GM19395 (cell line): Measurements from ENCODE around the gene FAM110D.

Source experiments
- ATAC-seq: cut with Tn5 transposase; IDR thresholded peaks from one replicate; pipeline ENCODE4 v1.9.1; 2021; ENCODE audit warnings: mild to moderate bottlenecking, moderate library complexity; ENCODE audit not compliant: unreplicated experiment

FAM110D gene

DNA sequence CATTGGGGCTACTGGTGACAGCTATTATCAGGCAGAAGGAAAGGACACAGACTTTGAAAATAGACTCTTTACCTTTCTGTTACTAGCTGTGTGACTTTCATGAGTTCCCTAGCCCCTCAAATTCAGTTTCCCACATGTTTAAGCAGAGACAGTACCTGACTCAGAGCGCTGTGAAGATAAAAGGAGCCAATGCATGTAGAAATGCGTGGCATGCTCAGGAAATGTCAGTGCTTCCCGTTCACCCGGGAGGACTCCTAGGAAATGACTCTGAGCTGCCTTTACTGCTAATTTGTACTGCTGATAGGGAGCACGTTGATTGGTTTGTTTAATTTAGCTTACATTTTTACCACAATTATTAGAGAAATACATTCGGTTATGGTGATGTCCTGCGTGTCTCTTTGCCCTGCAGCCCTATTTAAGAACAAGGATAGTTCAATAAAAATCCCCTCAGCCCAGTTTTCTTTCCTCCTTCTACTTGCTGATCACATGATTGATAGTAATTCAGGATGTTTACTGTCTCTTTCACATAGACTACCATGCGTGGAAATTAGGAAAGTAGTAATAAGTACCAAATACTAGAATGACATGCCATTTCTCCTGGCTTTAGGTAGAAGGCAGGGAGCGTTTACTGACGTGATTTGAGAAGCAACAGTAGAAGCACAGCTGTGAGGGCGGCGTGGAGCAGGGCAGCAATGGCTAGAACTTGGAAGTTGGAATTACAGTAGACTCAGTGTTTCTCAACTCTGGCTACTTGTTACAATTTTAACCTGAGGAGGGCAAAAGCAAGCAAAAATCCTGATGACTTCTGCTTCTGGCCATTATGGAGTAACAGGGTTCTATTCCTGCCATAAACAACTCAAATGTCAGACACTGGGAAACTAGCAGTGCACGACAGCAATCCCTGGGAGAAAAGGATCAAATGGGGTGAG lies 31.4 kb upstream of the FAM110D start:
- no peak for ATAC-seq

DNA sequence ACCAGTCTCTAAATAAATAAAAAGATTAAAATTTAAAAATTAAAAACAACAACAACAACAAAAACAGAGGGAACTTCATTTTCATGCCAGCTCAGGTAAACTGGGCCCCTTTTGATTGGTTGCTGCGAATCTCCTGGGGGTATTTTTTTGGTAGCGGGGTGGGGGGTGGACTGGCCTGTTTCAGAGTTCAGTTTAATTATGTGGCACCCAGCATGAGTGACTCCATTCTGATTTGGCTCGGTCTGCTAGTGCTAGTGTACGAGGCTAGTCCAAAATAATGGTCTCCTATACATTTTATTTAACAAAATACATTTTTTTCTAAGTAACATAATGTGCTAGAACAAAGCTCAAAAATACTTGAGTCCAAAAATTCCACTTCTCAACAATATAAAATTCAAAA lies 29.1 kb upstream of the FAM110D start:
- no peak for ATAC-seq

DNA sequence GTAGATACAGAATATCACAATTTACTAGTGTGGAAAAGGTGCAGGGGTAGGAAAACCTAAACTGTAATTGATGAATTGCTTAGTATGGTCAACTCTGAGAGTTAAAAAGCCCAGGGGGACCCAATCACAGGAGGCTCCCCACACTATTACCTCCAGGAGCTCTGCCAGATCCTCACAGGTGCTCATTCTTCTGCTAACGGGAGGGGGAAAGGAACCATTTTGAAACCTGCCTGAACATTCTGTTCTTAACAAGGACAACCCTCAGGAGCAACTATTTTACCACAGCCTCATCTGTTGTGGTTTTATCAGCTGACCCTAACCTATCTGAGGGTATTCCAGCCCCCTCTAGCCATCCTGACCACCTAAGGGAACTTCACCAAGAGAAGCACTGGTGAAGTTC lies 28.2 kb upstream of the FAM110D start:
- no peak for ATAC-seq

DNA sequence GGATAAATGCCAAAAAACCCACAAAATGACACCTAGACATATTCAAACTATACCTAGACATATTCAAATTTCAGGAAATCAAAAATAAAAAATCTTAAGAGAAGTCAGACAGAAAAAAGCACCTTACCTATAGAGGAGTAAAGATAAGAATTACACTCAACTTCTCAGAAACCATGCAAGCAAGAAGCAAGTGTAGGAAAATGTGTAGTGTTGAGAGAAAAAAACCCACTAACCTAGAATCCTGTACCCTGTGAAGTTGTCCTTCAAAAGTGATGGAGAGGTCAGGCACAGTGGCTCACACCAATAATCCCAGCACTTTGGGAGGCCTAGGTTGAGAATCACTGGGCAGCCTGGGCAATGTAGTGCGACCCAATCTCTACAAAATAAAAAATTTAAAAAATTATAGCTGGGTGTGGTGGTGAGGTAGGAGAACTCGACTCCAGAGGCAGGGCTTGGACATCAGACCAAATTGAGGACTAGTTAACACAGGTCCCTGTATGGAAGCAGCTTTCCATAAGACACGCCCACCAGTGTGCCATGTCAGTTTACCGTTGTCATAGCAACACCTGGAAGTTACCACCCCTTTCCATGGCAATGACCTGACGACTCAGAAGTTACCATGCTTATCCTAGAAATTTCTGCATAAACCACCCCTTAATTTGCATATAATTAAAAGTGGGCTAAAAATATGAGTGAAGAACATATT lies 26.6 kb upstream of the FAM110D start:
- no peak for ATAC-seq

DNA sequence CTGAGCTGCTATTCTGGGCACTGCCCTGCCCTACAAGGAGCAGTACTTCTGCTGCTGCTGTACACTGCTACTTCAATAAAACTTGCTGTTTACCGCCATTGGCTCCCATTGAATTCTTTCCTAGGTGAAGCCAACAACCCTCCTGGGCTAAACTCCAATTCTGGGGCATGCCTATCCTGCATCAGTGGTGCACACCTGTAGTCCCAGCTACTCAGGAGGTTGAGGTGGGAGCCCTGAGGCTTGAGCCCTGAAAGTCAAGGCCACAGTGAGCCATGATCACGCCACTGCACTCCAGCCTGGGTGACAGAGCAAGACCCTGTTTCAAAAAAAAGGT lies 26.1 kb upstream of the FAM110D start:
- ATAC-seq = no peak

DNA sequence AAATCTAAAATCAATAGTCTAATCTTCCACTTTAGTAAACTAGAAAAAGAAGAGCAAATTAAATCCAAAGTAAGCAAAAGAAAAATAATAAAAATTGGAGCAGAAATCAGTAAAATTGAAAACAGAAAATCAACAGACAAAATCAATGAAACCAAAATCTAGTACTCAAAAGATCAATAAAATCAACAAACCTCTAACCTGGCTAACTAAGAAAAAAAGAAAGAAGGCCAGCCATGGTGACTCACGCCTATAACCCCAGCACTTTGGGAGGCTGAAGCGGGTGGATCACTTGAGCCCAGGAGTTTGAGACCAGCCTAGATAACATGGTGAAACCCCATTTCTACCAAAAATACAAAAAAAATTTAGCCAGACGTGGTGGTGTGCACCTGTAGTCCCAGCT lies 24.4 kb upstream of the FAM110D start:
- ATAC-seq = no peak

DNA sequence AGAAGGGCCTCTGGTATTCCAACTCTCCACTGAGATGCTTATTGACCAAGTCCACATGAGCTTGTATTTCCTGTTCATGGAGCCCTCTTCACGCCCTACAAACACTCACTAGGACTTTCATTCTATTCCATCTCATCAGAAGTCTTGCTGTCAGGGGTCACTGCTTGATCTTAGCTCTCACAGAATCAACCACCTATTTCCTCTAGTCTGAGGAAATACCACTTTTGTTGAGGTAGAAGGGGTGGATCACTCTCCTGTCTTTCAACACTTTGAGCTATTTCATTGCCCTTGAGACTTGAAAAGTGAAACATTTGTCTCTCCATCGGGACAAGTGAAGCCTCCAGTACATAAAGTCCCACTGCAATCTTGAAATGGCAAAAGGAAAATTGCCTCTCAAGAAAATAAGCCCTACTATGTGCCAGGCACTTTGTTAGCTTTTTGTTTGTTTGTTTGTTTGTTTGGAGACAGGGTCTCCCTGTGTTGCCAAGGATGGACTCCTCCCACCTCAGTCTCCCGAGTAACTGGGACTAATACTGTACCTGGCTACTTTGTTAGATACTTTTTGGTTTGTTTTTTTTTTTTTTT lies 19.8 kb upstream of the FAM110D start:
- no peak for ATAC-seq

DNA sequence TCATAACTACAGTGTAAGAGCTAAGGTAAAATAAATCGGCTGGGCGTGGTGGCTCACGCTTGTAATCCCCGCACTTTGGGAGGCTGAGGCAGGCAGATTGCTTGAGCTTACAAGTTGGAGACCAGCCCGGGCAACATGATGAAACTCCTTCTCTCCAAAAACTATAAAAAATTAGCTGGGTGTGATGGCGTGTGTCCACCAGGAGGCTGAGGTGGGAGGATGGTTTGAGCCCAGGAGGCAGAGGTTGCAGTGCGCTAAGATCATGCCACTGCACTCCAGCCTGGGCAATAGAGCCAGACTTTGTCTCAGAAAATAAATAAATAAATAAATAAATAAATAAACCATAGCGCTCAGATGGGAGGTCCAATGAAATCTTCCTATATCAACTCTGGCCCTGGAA lies 16.7 kb upstream of the FAM110D start:
- ATAC-seq = no peak

DNA sequence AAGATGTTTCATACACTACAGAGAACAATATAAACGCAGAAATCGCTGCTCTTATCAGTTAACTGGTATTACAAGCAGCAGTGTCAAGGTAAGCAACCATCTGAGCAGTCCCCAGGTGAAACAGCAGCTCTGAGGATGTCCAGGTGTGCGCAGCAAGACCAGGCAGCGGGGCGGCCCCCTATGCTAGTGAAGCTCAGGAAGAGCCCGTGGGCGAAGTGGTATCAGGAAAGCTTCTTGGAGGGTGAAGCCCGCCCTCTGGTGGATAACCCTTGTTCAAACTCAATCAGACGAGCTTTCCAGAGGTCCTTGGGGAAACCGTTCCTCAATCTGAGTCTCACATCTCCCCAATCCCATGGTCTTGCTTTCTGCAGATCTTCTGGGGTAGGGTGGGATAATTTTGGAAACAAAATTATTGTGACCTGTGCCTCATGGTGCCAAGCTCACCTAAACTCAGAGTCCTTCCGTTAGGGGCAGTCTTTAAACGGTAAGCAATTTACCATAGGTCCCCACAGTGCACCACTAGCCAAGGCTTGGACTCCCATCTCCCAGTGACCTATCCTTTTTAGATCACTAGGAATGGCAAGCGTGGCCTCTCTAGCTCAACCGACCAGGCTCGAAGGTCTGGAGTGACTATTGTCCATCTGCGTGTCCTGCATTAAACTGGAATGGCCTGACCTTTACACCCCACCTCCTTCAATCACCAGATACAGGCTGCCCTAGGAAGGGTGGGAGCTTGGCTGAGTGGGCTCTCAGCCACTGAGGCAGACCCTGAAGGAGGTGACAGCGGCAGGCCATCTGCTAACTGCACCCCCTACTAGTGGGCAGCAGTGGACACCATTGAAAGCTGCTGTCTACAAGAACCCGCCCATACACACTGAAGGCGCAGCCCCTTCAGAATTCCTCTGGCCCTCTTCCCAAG lies 13.6 kb upstream of the FAM110D start:
- ATAC-seq = no peak

DNA sequence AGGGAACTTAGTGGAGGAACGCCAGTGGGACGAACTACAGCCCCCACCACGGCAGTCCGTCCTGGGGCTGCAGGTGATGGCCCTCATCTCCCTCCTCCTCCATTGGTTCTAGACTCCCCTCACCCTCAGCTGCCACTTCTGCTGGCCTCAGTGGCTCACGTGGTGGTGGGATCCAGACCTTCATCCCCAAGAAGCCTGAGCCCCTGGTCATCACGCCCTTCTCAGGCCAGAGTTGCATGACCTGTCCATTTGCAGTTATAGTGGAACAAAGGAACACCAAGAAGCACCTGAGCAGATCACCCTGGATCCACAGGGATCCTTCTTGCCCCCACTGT lies 13.0 kb upstream of the FAM110D start:
- no peak for ATAC-seq

DNA sequence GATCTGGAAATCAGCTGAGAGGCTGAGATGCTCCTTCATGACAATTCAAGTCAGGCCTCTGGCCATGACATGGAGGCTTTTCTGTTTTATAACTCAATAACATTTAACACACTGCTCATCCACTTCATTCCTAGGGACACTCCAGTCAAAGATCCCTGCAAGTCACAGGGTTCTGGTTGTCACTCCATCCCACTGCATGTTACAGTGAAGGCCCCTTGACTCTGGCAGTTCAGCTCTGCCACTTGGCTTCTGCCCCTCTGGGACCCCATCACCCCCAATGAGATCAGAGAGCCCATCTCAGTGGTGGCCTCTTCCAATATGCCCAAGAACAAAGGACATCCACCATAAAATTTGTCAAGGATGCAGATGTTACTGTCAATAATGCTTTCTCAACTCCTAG lies 10.0 kb upstream of the FAM110D start:
- no peak for ATAC-seq

DNA sequence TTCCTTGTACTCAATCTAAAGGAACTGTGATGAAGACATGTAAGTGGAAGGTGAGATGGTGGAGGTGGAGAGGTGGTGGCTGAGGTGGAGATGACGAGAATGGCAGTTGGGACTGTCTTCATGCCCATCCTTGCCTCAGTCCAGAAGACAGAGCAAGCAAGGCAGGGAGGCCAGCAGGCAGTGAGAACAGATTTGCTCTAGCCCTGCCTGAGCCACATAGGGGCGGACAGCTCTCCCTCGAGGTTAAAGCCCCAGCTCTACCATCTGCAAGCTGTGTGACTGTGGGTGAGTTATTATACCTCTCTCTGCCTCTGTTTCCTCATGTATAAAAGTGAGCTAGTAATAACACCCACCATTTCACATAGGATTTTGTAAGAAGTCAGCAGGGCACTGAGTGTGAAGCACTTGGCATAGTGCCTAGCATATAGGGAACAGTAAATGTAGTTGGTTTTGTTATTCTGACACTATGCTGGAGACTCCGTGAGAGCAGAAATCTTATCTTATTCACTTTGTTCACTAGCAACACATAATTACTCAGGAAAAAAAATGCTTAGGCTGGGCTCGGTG lies 4.8 kb upstream of the FAM110D start:
- ATAC-seq = no peak

DNA sequence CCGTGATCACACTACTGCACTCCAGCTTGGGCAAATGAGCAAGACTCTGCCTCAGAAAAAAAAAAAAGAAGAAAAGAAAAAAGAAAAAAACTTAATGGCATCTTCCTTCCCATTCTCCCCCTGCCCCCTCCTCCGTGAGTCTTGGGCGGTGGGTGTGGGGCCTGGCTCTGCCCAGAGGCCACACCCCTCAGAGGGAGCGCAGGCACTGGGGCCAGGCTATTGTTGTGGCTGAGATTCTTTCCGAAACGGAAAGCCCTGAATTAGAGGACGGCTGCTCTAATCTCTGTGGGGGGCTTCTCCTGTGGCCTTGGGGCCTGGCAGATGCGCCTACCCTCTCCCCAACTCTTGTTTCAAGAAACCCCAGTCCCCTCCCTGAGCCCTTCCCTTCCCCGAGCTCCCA lies 4.1 kb upstream of the FAM110D start:
- ATAC-seq = no peak

DNA sequence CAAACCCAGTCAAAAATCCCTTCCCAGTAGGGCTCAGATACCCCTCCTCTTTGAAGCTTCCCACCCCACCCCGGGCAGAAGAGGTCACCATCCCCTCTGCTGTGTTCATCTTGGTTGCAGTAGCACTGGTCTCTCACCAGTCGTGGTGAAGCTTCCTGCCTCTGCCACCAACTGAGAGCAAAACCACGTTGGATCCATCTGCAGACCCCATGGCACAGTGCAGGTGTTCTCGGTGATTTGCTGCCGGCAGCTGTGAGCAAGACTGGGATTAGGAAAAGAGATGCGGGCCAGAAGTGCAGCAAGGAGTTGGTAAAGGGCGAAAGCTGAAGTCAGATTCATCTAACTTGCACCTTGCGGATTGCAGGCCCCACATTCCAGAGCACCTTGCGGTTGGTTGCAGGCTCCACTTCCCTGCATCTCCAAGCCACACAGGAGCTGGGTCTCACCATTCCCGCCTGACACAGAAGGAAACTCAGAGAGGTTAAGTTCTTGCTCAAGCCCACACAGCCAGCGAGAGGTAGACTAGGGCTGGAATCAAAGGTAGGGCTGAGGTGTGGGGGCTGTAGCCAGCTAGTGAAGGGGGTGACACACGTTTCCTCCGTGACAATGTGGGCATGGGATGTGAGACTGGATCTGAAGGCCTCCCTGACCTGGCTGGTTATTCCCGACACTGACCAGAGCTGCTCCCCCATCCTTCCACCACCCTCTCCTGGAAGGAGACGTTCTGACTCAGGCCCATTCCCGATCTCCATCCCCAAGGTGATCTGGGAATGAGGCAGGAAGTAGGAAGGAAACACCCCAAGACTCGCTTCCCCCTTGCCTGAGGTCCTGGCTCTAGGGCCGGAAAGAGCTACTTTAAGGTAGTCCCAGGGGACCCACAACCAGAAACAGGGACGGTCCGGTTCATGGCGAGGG lies 3.3 kb upstream of the FAM110D start:
- ATAC-seq = no peak

DNA sequence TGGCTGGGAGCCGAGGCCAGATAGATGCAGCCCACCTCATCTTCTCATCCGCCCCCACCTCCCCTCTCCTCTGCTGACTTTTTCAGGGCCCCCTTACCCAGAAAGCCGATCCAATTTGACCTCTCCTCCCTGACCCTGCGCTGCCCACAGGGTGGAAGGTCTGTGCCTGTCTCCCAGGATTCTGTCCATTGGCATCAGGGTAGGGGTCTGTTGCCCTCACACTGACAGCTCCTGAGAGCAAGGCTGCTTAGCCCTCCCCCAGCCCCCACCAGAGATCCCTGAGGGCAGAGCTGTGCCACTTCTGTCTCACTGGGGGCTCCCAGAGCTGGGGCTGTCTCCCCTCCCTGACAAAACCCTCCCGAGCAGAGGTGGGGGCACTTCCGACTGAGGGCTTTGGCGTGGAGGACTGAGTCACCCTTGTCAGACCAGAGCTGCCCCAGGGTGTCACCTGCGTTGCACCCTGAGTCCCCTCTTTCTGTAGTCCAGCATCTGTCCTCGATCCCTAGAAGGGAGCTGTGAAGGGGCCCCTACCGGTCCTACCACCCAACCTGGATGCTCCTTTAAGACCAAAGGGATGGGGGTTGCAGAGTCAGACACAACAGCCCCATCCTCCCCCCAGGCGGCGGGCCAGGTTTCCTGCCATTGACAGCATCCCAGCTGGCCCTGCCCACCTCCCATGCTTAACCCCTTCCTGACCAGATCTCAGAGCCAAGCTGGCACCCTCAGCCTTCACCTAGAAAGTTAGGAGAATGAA lies 2.4 kb upstream of the FAM110D start:
- no peak for ATAC-seq

DNA sequence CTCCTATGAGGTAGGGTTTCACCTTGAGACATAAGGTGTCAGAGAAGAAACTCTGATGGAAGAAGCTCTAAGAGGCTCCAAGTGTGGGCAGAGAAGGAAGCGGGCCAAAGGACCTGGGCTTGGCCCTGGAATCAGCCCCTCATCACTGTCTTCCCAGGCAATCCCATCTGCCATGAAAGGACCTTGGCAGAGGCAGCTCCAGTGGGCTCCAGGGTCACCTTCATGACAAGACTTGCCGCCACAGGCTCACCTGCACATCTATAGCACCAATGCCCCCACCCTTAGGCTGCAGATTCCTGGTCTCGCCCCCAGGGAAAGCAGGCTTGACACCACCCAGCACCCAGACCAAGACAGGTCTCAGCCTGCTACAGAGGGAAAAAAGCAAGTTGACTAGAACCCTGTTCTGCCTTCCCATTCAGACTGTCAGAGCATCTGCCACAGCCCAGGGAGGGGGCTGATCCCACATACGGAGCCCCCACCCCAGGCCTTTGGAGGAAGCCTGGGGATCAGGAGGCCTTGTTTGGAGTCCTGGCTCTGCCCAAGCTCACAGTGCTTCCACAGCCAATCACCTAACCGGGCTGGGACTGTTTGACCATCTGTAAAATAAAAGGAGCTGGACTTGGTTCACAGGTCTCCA lies 490 bp upstream of the FAM110D start:
- ATAC-seq = no peak

DNA sequence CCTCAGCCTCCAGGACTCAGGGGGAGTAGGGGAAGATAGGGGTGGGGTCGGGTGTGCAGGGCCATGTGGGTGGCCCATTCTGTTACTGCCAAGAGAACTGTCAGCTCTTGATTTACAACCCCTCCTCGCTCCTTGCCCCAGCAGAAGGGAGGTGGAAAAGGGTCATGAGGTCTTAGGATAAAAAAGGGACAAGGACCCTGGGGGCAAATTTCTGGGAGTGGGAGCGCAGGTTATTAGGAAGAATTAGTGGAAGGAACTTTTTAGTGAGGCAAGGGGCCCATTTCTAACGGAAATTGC lies 812 bp downstream of the FAM110D start:
- no peak for ATAC-seq

DNA sequence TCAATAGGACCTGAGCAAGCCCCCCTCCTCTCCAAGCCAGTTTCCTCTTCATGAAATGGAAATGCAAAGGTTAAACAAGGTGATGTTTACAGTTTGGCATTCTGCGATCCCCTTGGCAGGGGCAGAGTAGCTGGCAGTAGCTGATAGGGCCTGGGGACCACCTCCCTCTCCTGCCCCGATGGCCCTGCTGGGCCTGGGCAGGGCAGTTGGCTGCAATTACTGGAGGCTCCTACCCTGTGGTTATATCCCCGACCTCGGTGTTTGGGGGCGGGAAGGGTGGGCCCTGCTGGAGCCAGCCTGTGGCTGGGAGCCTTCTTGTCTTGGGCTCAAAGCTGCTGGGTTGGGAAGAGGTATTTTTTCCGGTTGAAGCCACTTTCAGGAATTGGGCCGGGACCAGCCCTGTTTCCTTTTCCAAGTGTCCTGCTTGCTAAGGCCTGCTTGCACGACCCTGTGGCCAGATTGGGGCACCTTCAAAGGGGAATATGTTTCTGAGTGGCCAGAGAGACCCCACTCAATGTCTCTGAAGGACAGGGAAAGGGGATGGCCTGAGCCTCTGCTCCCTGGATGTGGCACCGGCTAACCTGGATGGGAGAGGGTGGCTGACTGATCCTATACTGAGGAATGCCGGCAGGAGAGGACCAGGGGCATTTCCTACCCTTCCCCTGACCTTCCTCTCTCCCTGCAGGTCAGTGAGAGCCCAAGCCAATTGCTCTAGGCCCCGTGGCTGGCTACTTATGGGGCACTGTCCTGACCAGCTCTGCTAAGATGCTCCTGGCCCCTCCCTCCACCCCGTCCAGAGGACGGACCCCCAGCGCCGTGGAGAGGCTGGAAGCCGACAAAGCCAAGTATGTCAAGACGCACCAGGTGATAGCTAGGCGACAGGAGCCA lies 1.9 kb downstream of the FAM110D start:
- ATAC-seq = no peak
